ENCODE measurements around the gene KLHL15. TPM values are rescaled to one million over a fixed set of nuclear protein-coding genes. Genes with fewer than 3 reads are reported as not detected.

KLHL15 gene
- total and polyA plus RNA-seq, 7 donors: 2.1 to 10.2 (median 5.0) TPM

GRCh38 chrX:23939203-23939602, 87.8 kb downstream of the KLHL15 start:
- H3K36me3 ChIP-seq (ENCODE audit: insufficient read depth in 1 of 2, low read depth in 1 of 2): no peaks in the 10 kb centered on the region
- H3K9me3 ChIP-seq: no peaks in the 10 kb centered on the region
- intact Hi-C loops (cut with DNase I): no loop called here
- DNase-seq (no peak), ATAC-seq (no peak)
- H3K27me3 ChIP-seq (ENCODE audit: insufficient read depth in 3 of 3, low read length in 2 of 3): peaks cover 0 to 8% (median 0%) of the 10 kb centered on the region in 3 donors
- WGBS, 3 donors: 53 to 84% (median 65%) methylated on average over 1 of the region's 1 CpG
- H3K27ac ChIP-seq: no peak overlapping the region
- no peak overlapping the region for H3K4me3 ChIP-seq
- no peak for TF ChIP-seq CTCF (IDR thresholded peaks at IDR 0.05)
- no peaks in the 10 kb centered on the region for H3K4me1 ChIP-seq

GRCh38 chrX:23938690-23939089, 88.3 kb downstream of the KLHL15 start:
- no peak for TF ChIP-seq CTCF (IDR thresholded peaks at IDR 0.05)
- no peak for ATAC-seq

GRCh38 chrX:23937100-23937499, 89.9 kb downstream of the KLHL15 start:
- 57 to 63% (median 61%) methylated on average over 3 to 4 of the region's 4 CpGs for WGBS, 3 donors
- no peak for DNase-seq
- Histone ChIP-seq H3K36me3 (ENCODE audit: insufficient read depth in 1 of 2, low read depth in 1 of 2) (no peaks in the 10 kb centered on the region), H3K9me3 (no peaks in the 10 kb centered on the region), H3K27me3 (ENCODE audit: insufficient read depth in 3 of 3, low read length in 2 of 3) (peaks cover 0 to 5% (median 0%) of the 10 kb centered on the region in 3 donors), H3K4me3 (no peak overlapping the region), H3K27ac (no peak overlapping the region), H3K4me1 (no peaks in the 10 kb centered on the region)
- ATAC-seq: no peak
- TF ChIP-seq CTCF (IDR thresholded peaks at IDR 0.05): no peak
- intact Hi-C loops (cut with DNase I): no loop called here

More at GRCh38 chrX:23938690-23939089, 88.3 kb downstream of the KLHL15 start:
- Histone ChIP-seq H3K9me3 (no peaks in the 10 kb centered on the region), H3K27ac (no peak overlapping the region), H3K27me3 (ENCODE audit: insufficient read depth in 3 of 3, low read length in 2 of 3) (peaks cover 0 to 8% (median 0%) of the 10 kb centered on the region in 3 donors), H3K4me3 (no peak overlapping the region), H3K36me3 (ENCODE audit: insufficient read depth in 1 of 2, low read depth in 1 of 2) (no peaks in the 10 kb centered on the region), H3K4me1 (no peaks in the 10 kb centered on the region)
- 83 to 91% (median 87%) methylated on average over 1 of the region's 1 CpG for WGBS, 3 donors
- intact Hi-C loops (cut with DNase I): no loop called here
- no peak for DNase-seq

GRCh38 chrX:23936180-23936579, 90.8 kb downstream of the KLHL15 start:
- peaks cover 0 to 3% (median 0%) of the 10 kb centered on the region in 3 donors for H3K27me3 ChIP-seq (ENCODE audit: insufficient read depth in 3 of 3, low read length in 2 of 3)
- no peak for ATAC-seq
- TF ChIP-seq CTCF (IDR thresholded peaks at IDR 0.05): no peak

GRCh38 chrX:23935106-23935505, 91.9 kb downstream of the KLHL15 start:
- 31 to 57% (median 42%) methylated on average over 11 of the region's 11 CpGs for WGBS, 3 donors
- H3K9me3 ChIP-seq: no peaks in the 10 kb centered on the region
- no peak for TF ChIP-seq CTCF (IDR thresholded peaks at IDR 0.05)
- H3K4me1 ChIP-seq: no peaks in the 10 kb centered on the region
- DNase-seq: no peak
- H3K27me3 ChIP-seq (ENCODE audit: insufficient read depth in 3 of 3, low read length in 2 of 3): peaks cover 0 to 3% (median 0%) of the 10 kb centered on the region in 3 donors
- H3K4me3 ChIP-seq: no peak overlapping the region
- intact Hi-C loops (cut with DNase I): no loop called here
- H3K36me3 ChIP-seq (ENCODE audit: insufficient read depth in 1 of 2, low read depth in 1 of 2): no peaks in the 10 kb centered on the region
- ATAC-seq: no peak
- no peak overlapping the region for H3K27ac ChIP-seq

More at GRCh38 chrX:23936180-23936579, 90.8 kb downstream of the KLHL15 start:
- no peaks in the 10 kb centered on the region for H3K36me3 ChIP-seq (ENCODE audit: insufficient read depth in 1 of 2, low read depth in 1 of 2)
- no peaks in the 10 kb centered on the region for H3K4me1 ChIP-seq
- intact Hi-C loops (cut with DNase I): no loop called here
- 18 to 27% (median 21%) methylated on average over 1 of the region's 1 CpG for WGBS, 3 donors
- H3K9me3 ChIP-seq: no peaks in the 10 kb centered on the region
- H3K4me3 ChIP-seq: no peak overlapping the region
- DNase-seq: no peak
- no peak overlapping the region for H3K27ac ChIP-seq

Measured in psoas muscle (tissue), 8 donors.